T-helper 22 cell (primary cell): ENCODE results near the gene DPPA3.
"Not testable (repeated sequence)": the region's sequence is repeated elsewhere in the genome, so short reads cannot be mapped to it uniquely, and the experiment has no call there.

Experiments used
- DNase-seq: peaks from one replicate; pipeline ENCODE4 v3.0.0-alpha.2; 2020; ENCODE audit warnings: low read depth

DPPA3 gene

GRCh38 chr12:7730984-7731383 lies 19.8 kb downstream of the DPPA3 start:
- not testable (repeated sequence) for DNase-seq

- DNase-seq: no peak
Observed at GRCh38 chr12:7731486-7731885, 20.3 kb downstream of the DPPA3 start.

GRCh38 chr12:7732993-7733392 lies 21.8 kb downstream of the DPPA3 start:
- DNase-seq: no peak

GRCh38 chr12:7747246-7747645 lies 36.0 kb downstream of the DPPA3 start, which contains the start of gene CLEC4C:
Gene CLEC4C (minus strand): TSS chr12:7747375. CDS start chr12:7747348, 27 bp downstream.
- no peak for DNase-seq

GRCh38 chr12:7748852-7749251 lies 37.6 kb downstream of the DPPA3 start:
- DNase-seq: no peak

- no peak for DNase-seq
Observed at GRCh38 chr12:7749442-7749841, 38.2 kb downstream of the DPPA3 start.

GRCh38 chr12:7750350-7750749 lies 39.1 kb downstream of the DPPA3 start:
- no peak for DNase-seq

GRCh38 chr12:7751394-7751793 lies 40.2 kb downstream of the DPPA3 start:
- no peak for DNase-seq

- not testable (repeated sequence) for DNase-seq
Observed at GRCh38 chr12:7751941-7752922, 41.0 kb downstream of the DPPA3 start.

GRCh38 chr12:7755668-7756067 lies 44.4 kb downstream of the DPPA3 start:
- DNase-seq: not testable (repeated sequence)

GRCh38 chr12:7756993-7757392 lies 45.8 kb downstream of the DPPA3 start:
- DNase-seq: no peak

GRCh38 chr12:7758766-7759140 lies 47.5 kb downstream of the DPPA3 start:
- DNase-seq: no peak
